GM18499 (cell line): ENCODE measurements around the gene HES4.

Experiments used
- ATAC-seq: cut with Tn5 transposase; IDR thresholded peaks from one replicate; pipeline ENCODE4 v1.9.1; 2021; ENCODE audit warnings: moderate number of reproducible peaks; ENCODE audit not compliant: insufficient read depth, unreplicated experiment

The HES4 gene

GRCh38 chr1:969260-969855 is 30.5 kb downstream of the HES4 start:
- no peak for ATAC-seq

GRCh38 chr1:967466-968343 is 32.2 kb downstream of the HES4 start:
- no peak for ATAC-seq

GRCh38 chr1:966704-967300 is 33.1 kb downstream of the HES4 start:
- no peak for ATAC-seq

- ATAC-seq: no peak
Observed at GRCh38 chr1:966135-966703, 33.7 kb downstream of the HES4 start, which contains the start of gene PLEKHN1. PLEKHN1 (plus strand) TSS chr1:966482; CDS start chr1:966532, 50 bp downstream.

- ATAC-seq: no peak
Observed at GRCh38 chr1:965526-966134, 34.3 kb downstream of the HES4 start.

- ATAC-seq: no peak
Observed at GRCh38 chr1:964691-965525, 35.0 kb downstream of the HES4 start.

GRCh38 chr1:963746-964525 is 36.0 kb downstream of the HES4 start:
- no peak for ATAC-seq

- no peak for ATAC-seq
Observed at GRCh38 chr1:963301-963651, 36.6 kb downstream of the HES4 start.

GRCh38 chr1:962381-963300 is 37.3 kb downstream of the HES4 start:
- no peak for ATAC-seq

GRCh38 chr1:961132-961669 is 38.7 kb downstream of the HES4 start:
- no peak for ATAC-seq

- ATAC-seq: no peak
Observed at GRCh38 chr1:960363-961131, 39.4 kb downstream of the HES4 start, which contains the start of gene KLHL17. KLHL17 (plus strand) TSS chr1:960584; CDS start chr1:960694, 110 bp downstream.

- no peak for ATAC-seq
Observed at GRCh38 chr1:959731-960362, 40.0 kb downstream of the HES4 start.

GRCh38 chr1:958823-959730 is 40.8 kb downstream of the HES4 start, which contains the start of gene NOC2L:
NOC2L (minus strand) TSS chr1:959256; CDS start chr1:959240, 16 bp downstream.
- ATAC-seq: no peak

- no peak for ATAC-seq
Observed at GRCh38 chr1:956636-957035, 43.3 kb downstream of the HES4 start.

- ATAC-seq: no peak
Observed at GRCh38 chr1:955474-955873, 44.4 kb downstream of the HES4 start.
